ENCODE data around the gene CDKN1B.

Gene CDKN1B

DNA sequence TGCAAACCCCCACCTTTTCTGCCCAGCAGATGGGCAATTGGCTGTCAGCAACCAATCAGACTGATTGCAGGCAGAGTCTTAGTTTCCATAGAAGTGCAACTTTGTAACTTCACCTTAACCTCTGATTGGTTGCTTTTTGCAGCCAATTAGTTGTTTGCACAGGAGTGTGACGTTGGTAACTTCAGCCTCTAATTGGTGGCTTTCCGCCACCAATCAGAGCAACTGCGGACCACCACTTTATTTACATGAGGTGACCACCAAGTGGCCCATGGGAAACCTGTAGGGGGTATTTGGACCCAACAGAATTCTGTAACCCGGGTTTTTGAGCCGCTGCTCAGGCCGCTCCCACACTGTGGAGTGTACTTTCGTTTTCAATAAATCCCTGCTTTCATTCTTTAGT is 32.3 kb downstream of the CDKN1B start:
- H3K4me3 ChIP-seq (ENCODE audit: low read depth, low read length): no peak overlapping the region
- TF ChIP-seq, protein P1, sequence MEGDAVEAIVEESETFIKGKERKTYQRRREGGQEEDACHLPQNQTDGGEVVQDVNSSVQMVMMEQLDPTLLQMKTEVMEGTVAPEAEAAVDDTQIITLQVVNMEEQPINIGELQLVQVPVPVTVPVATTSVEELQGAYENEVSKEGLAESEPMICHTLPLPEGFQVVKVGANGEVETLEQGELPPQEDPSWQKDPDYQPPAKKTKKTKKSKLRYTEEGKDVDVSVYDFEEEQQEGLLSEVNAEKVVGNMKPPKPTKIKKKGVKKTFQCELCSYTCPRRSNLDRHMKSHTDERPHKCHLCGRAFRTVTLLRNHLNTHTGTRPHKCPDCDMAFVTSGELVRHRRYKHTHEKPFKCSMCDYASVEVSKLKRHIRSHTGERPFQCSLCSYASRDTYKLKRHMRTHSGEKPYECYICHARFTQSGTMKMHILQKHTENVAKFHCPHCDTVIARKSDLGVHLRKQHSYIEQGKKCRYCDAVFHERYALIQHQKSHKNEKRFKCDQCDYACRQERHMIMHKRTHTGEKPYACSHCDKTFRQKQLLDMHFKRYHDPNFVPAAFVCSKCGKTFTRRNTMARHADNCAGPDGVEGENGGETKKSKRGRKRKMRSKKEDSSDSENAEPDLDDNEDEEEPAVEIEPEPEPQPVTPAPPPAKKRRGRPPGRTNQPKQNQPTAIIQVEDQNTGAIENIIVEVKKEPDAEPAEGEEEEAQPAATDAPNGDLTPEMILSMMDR (IDR thresholded peaks at IDR 0.05; ENCODE audit: borderline replicate concordance, insufficient read depth, low read depth, low read length): no peak

DNA sequence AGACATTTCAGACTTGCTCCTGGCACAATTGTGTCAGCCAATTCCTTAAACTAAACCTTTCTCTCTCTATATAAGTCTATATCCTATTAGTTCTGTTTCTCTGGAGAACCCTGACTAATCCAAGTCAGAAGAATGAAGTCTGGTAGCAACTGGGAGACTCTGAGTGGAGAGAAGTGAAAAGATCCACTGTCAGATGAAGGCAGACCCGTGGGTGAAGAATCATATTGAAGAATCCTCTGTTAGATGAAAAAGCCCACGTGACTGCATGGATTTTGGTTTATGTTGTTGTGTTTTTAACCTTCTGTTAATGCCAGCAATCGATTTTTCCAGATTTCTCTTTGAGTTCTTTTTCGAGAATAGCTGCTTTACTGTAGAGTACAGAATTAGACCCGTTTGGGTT is 38.8 kb downstream of the CDKN1B start:
- no peak overlapping the region for H3K4me3 ChIP-seq (ENCODE audit: low read depth, low read length)
- TF ChIP-seq, protein P1 (IDR thresholded peaks at IDR 0.05; ENCODE audit: borderline replicate concordance, insufficient read depth, low read depth, low read length): no peak

DNA sequence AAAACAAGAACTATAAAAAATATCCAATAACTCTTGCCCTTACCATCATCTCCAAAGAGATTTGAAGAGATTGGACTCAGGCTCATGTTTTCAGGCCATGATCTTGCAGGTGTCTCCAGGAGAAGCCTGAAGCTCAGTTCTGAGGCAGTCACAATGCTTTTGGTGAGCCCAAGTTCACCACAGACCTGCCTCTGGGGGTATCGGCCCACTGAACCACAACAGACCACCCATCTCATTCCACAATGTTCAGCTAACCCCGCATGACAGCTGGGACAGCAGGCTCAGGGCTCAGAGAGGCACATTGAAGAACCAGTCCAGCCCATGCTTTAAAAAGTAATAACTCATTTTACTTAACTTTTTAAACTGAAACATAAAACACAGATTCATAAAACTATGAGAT is 40.0 kb downstream of the CDKN1B start:
- H3K4me3 ChIP-seq (ENCODE audit: low read depth, low read length): no peak overlapping the region
- TF ChIP-seq, protein P1 (IDR thresholded peaks at IDR 0.05; ENCODE audit: borderline replicate concordance, insufficient read depth, low read depth, low read length): no peak

DNA sequence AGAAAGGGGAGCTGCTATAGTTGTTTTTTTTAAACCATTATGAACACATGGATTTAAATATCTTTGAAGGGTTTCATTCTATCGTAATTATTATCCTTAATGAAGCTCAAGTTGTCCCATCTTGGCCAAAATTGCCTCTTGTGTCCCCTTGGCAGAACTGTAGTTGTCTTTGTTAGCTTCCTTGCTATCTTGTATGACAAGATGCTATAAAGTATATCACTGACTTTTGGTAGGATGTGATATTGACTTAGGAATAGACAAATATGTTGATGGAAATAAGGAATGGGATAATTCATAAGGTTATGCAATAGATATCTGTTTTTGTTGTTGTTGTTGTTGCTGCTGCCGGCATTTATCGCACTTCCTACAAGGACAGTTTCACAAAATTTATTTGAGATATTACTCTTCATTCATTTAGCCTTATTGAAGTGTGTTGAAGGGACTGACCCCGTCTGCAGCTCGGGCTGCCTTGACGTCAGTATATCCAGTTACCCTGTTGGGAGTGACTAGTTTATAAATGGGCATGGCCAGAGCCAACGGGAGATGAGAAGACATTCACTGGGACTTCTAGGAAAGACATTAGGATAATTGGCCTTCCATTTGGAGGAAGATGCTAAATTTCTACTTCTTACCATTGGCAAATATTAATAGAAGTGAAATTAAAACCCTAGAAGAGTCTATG is 42.2 kb downstream of the CDKN1B start:
- TF ChIP-seq, protein P1 (IDR thresholded peaks at IDR 0.05; ENCODE audit: borderline replicate concordance, insufficient read depth, low read depth, low read length): no peak
- no peak overlapping the region for H3K4me3 ChIP-seq (ENCODE audit: low read depth, low read length)

DNA sequence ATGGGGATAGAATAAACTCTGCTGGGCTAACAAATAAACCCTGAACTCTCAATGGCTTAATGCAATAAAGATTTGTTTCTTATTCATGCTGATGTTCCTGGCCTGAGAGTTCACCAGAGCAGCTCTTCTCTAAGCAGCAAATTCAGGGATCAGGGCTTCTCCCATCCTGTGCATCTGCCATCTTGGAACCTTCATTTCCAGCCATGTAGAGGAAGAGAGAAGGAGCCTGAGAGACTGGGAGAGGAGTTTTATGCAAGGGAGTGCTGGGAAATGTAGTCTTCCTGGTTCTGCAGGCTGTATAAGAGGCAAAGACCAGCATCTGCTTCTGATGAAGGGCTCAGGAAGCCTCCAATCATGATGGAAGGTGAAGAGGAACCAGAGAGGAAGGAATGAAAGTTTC is 47.7 kb downstream of the CDKN1B start:
- TF ChIP-seq, protein P1 (IDR thresholded peaks at IDR 0.05; ENCODE audit: borderline replicate concordance, insufficient read depth, low read depth, low read length): no peak
- H3K4me3 ChIP-seq (ENCODE audit: low read depth, low read length): no peak overlapping the region

DNA sequence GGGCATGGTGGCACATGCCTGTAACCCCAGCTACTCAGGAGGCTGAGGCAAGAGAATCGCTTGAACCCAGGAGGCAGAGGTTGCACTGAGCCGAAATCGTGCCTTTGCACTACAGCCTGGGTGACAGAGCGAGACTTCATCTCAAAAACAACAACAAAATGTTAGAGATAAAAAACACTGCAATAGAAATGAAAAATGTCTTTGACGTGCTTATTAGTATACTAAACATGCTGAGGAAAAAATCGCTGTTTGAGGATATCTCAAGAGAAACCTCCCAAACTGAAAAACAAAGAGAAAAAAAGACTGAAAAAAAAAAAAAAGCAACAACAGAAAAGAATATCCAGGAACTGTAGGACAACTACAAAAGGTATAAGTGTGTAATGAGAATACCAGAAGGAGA is 53.1 kb downstream of the CDKN1B start:
- no peak overlapping the region for H3K4me3 ChIP-seq (ENCODE audit: low read depth, low read length)
- TF ChIP-seq, protein P1 (IDR thresholded peaks at IDR 0.05; ENCODE audit: borderline replicate concordance, insufficient read depth, low read depth, low read length): no peak
